ENCODE results near the gene PKP2.

DNA sequence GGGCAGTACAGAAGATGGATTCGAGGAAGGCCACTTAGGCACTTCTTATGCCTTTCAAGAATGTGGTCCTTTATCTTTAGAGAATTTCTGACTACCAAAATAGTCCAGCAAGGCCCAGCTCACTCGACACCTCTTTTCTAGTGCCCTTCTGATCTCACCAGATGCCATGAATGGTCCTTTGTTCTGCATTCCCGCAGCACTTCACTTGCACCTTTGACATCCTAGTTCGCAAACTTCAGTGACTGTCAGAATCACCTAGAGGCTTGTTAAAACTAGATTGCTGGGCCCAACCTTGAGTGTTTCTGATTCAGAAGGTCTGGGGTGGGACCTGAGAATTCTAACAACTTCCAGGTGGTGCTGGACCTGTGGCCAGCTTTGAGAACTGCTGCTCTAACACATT lies 56.7 kb downstream of the PKP2 start:
- TF ChIP-seq CTCF (IDR thresholded peaks at IDR 0.05; ENCODE audit: control extremely low read depth in 1 of 3, insufficient read depth in 1 of 3, low read depth in 1 of 3, low read length in 3 of 3), result no peak
- TF ChIP-seq RFX5 (IDR thresholded peaks at IDR 0.05; ENCODE audit: borderline replicate concordance, low read depth, low read length), result no peak
- TF ChIP-seq EZH2 (IDR thresholded peaks at IDR 0.05; ENCODE audit: low read depth, low read length, severe bottlenecking), result no peak
- no peak for TF ChIP-seq CBX5 (IDR thresholded peaks at IDR 0.05; ENCODE audit: low read depth, low read length)
